Activated CD8-positive, alpha-beta memory T cell treated with anti-CD3 and anti-CD28 coated beads, Interleukin-2, amount 50 U/mL, for 48 hours (primary cell): ENCODE results near the gene PFN3.
A peak's percentile ranks its signal among the peaks of the same experiment; 100 is the strongest.

ENCODE experiments used
- DNase-seq: peaks from one replicate; pipeline ENCODE4 v3.0.0-alpha.2; 2020

Gene PFN3, protein sequence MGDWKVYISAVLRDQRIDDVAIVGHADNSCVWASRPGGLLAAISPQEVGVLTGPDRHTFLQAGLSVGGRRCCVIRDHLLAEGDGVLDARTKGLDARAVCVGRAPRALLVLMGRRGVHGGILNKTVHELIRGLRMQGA

GRCh38 chr5:177399997-177400868, at the start of gene PFN3:
TSS of gene PFN3 (minus strand) at chr5:177400661. CDS start at chr5:177400576, 85 bp downstream.
- DNase-seq: no peak

- no peak for DNase-seq
Measured at GRCh38 chr5:177449140-177450061, 48.9 kb upstream of the PFN3 start.

DNA sequence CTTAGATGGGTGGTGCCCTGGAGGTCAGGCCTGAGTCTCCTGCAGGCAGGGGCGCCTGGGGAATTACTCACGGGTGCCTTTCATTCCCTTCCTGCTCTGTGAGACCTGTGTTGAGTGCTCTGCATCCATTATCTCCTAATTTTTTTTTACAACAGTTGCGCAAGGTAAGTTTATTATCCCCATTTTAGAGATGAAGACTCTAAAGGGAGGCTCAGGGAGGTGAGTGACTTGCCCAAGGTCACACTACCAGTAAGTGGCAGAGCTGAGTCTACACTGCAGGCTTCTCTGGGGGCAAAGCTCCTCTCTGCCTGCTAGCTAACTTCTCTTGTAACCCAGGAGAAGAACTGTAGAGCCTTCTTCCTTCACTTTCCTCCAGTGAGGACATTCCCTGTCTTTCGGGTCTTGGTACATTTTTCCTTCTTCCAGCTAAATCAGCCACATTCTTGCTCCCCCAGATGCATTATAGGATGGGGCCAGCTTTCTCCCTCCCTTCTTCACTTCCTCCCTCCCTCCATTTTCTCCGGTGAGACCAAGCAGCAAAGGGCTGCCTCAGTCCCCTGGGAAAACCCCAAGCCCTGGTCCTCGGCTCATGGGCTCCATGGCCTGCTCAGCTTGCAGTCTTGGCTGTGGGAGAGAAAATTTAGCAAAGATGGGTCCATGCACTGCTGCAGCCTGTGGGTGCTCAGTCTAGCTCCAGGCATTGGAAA, 47.9 kb upstream of the PFN3 start:
- no peak for DNase-seq

DNA sequence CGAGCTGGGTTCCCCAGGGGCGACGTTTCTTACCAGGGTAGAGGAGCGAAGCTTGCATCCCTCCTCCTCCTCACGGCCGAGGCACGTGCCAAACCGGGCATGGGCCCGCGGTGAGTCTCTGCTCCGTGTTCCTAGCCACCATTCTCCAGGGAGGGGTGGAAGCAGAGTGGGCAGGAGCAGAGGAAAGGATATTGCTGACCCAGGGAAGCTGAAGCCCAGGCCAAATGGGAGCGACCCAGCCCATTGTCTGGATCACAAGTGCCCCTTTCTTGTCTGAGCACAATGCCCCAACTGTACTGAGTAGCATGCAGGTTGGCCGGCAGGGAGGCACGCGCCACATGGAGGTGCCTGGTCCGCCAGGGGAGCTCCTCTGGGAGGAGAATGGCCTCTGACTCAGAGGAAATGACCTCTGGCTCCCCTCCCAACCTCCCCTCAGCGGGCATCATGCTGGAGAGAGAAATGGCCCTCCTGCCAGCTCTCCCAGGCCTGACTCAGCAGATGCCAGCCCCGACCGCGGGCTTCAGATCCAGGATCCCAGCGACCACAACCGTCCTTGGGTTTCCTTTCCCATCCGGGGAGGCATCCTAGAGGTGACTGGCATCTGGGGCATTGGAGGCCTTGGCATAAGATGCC, 47.3 kb upstream of the PFN3 start:
- DNase-seq: peak; percentile 79

GRCh38 chr5:177447066-177447610, 46.7 kb upstream of the PFN3 start:
- DNase-seq: peak; percentile 86

DNA sequence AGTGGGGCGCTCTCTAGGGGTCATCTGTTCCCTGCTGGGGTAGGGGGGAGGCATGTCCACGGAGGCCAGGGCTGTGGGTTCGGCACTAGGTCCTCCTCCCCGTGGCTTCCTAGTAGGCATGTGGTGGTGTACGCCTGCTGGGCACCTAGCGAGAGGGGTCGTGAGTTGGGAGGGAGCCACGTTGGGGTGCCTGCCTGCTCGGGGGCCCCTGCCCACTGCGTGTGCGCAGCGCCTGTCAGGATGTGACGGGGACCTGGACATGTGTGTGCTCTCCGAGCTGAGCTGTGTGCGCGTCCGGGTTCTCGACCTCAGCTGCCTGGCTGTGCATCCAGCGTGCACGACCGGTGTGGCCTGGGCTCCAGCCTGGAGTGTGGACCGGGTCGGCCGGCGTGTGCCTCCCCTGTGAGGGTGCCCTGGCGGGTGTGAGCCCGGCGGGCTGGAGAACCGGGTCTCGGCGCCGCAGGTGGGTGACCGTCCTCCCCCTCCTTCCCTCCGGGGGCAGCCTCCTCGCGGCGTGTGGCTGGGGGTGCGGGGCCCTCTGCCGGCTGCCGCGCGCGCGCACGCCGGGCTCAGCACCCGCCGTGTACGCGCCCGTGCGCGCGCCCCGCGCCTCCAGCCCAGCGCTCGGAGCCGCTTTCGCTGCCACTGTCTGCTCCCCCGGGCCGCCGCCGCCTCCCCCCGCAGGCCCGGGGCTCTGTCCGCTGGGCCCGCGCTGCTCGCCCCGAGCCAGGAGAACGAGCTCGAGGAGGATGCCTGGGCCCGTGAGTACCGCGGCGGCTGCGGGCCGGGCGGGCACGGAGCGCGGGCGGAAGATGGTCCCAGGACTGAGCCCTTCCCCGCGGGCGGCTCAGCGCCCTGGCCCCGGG, 46.0 kb upstream of the PFN3 start, which contains the start of gene PRR7:
PRR7 (plus strand) TSS at position 615 of the 866 bp plus-strand sequence. CDS start 8,254 bp downstream, outside the sequence.
- DNase-seq: peak; percentile 87

DNA sequence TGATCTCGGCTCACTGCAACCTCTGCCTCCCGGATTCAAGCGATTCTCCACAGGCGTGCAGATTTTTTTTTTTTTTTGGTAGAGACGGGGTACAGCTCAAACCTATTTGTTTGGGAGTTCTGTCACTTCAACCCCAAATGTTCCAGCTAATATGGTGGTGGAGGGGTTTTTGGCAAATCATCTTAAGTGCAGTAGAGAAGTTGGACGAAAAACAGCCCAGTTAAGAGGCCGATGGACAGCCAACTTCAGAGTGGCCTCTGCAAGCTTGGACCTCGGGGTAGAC, 45.4 kb upstream of the PFN3 start:
- DNase-seq: no peak

DNA sequence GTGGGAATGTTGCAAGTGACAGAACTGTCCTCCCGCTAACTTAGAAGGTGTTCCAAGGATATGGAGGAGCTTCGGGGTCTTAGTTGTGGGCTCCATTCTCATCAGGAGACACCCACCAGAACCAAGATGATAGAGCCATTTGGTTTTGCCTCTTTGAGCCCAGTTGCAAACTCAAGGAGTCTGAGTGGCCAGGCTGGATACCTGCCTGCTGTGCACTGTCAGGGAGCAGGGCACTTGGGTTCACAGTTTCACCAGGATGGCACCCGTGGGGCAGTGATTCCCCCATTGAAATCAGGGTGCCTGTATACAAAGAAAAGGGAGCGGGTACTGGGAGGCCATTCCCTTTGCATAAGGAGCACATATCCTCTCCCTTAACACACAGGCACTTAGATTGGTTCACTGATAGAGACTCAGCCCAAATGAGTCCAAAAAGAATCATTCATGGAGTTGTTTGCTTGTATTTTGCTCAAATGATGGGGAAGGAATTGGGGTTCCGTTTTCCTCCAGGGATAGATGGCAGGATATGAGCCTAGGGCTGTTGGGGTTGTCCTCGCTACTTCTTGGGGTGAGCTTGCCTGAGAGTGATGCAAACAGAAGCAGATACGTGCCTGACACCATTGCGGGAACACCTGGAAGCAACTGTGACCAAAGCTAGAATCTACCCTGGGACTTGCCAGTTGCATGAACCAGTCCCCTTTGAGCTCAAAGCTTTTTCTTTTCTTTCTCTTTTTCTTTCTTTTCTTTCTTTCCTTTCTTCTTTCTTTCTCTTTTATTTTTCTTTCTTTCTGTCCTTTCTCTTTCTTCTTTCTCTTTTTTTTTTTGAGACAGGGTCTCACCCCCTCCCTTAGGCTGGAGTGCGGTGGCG, 44.8 kb upstream of the PFN3 start:
- peak; percentile 76 for DNase-seq

DNA sequence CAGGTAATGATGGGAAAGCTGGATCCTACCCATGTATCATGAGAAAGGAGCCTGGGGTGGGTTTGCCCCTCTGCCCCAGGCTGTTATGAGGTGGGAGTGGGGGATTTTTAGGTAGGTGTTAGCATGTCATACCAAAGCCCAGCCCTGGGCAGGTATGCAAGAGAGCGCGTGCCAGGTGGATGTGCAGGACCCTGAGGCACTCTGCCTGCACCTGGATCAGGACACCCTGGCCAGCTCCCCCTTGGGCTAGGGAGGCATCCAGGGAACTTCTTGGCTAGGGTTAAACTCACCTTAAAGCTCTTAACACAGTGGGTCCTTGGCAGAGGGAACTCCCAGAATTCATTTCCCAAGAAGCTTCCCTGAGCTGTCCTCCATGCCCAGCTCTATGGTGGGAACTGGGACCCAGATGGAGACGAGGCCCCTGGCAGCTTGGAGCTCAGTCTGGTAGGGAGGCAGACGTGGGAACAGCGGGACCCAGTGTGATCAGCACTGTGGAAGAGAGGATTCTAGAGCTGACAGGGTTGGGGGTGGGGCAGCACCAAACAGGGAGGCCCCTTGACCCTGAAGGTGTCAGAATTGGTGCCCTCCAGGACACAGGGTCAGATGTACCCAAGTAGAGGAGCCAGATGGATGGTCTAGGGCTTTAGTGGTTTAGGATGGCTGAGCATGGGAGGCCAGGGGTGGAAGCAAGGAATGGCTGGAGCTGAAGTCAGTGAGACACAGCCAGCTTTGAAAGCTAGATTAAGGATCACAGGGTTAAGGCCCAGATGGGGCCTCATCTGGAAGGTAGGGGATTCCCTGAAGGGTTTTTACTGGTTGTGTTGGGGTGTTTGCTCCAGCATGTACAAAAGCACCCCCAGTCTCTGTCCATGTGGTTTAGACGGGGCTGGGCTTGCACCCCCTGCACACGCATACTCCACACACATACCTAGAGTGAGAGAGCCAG, 43.9 kb upstream of the PFN3 start:
- DNase-seq: peak; percentile 69

GRCh38 chr5:177443144-177443983, 42.9 kb upstream of the PFN3 start:
- peak; percentile 64 for DNase-seq

DNA sequence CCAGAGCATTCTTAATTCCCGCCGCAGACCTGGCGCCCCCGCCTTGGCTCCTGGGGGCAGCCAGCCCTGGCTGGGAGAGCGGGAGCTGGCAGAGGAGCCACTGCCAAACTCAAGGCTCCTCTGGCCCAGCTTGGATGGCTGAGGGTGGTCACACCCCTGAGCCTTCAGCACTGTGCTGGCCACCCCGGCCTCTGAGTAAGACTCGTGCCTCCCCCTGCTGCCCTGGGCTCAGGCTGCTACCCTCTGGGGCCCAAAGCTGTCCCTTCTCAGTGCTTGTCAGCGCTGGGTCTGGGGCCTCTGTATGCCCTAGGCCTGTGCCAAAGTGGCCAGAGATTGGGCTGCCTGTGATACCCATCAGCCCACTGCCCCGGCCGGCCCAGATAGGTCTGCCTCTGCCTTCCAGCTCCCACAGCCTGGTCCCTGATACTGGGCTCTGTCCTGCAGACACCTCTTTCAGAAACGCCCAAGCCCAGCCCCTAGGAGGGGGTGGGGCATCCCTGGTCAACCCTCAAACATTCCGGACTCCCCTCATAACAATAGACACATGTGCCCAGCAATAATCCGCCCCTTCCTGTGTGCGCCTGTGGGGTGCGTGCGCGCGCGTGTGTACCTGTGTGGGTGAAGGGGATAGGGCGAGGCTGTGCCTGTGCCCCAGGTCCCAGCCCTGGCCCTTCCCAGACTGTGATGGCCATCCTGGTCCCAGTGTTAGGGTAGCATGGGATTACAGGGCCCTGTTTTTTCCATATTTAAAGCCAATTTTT, 41.8 kb upstream of the PFN3 start:
- peak; percentile 59 for DNase-seq

- peak; percentile 54 for DNase-seq
Measured at GRCh38 chr5:177440990-177441780, 40.7 kb upstream of the PFN3 start.

DNA sequence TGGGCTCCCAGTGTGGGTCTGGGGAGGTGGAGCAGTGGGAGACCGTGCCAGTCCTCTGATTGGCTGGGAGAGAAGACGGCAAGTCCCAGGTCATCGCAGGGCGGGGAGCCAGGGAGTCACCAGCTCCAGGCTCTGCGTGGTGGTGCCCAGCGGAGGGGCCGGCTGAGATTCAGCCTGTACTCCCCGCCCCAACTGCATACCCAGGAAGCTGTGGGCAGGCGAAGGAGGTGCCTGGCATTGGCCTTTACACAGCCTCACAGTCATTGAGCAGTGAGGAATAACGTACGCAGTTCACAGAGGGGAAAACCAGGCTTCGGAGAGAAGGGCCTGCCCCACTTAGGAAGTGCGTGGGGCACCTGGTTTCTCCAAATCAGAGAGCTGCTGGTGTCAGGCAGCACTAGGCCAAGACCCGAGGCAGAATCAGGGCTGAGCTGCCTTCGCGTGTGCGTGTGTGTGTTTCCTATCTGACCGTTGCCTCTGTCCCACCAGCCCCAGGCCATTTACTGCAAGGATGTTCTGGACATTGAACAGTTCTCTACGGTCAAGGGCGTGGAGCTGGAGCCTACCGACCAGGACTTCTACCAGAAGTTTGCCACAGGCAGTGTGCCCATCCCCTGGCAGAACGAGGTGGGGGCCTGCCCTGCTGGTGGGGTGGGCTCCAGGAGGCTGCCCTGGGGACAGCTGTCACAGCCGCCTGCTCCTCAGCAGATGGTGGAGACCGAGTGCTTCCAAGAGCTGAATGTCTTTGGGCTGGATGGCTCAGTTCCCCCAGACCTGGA, 39.9 kb upstream of the PFN3 start:
- peak; percentile 65 for DNase-seq

GRCh38 chr5:177439518-177440053, 39.1 kb upstream of the PFN3 start:
- no peak for DNase-seq

DNA sequence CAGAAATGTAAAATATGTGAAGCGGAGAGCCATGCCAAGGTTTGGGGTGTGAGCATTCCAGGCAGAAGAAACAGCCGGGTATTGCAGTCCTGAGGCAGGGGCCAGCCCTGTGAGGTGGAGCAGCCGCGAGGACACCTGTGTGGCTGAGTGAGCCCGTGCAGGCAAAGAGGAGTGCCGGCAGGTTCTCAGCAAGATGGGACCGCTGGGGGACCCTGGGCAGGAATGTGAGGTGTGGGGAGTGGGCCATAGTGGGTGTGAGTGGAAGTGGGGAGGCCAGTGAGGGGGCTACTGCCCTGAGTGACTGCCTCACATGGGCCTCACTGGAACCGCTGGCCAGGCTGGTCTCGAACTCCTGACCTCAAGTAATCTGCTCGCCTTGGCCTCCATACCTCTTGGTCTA, 38.0 kb upstream of the PFN3 start:
- DNase-seq: peak; percentile 56
